ENCODE measurements around the gene ANKMY1.

GRCh38 chr2:240451791-240452461, 105.9 kb downstream of the ANKMY1 start:
- TF ChIP-seq CTCF (IDR thresholded peaks at IDR 0.05) = no peak
- TF ChIP-seq POLR2A (IDR thresholded peaks at IDR 0.05) = no peak
